Neural cell (in vitro differentiated cells): ENCODE data around the gene STAG2. TPM values are rescaled to one million over a fixed set of nuclear protein-coding genes. Genes with fewer than 3 reads are reported as not detected.

Experiments used
- H2AFZ ChIP-seq: fragments of 200-600, 300-800 bp; sonication (generic), shearing (Covaris generic); 2 replicates; pipeline ENCODE4 v1.6.0; 2014; ENCODE audit warnings: low read depth, mild to moderate bottlenecking, antibody characterized with exemption, low read length, moderate library complexity
- H3F3A ChIP-seq: fragments of 200-600 bp; shearing (Covaris generic); 2 replicates; pipeline ENCODE4 v1.6.1; 2016; ENCODE audit warnings: mild to moderate bottlenecking, moderate library complexity, mixed read lengths, antibody characterized with exemption, low read length; ENCODE audit not compliant: insufficient read depth, poor library complexity, severe bottlenecking
- H3K27ac ChIP-seq: fragments of 200-600, 300-800 bp; sonication (generic), shearing (Covaris generic); 2 replicates; pipeline ENCODE4 v1.5.1; 2014; ENCODE audit warnings: mild to moderate bottlenecking, low read length, moderate library complexity
- H3K27me3 ChIP-seq: fragments of 300-800, 200-600 bp; sonication (generic), shearing (Covaris generic); 2 replicates; pipeline ENCODE4 v1.6.0; 2014; ENCODE audit warnings: mild to moderate bottlenecking, low read depth, low read length, moderate library complexity; ENCODE audit not compliant: insufficient read depth
- H3K36me3 ChIP-seq: fragments of 300-800, 200-600 bp; sonication (generic), shearing (Covaris generic); 2 replicates; pipeline ENCODE4 v1.5.1; 2014; ENCODE audit warnings: mild to moderate bottlenecking, antibody characterized with exemption, low read length, moderate library complexity; ENCODE audit not compliant: insufficient read depth
- H3K4me2 ChIP-seq: fragments of 300-800, 200-600 bp; sonication (generic), shearing (Covaris generic); 2 replicates; pipeline ENCODE4 v1.6.0; 2014; ENCODE audit warnings: mild to moderate bottlenecking, low read length
- H3K4me3 ChIP-seq: fragments of 300-800, 200-600 bp; sonication (generic), shearing (Covaris generic); 2 replicates; pipeline ENCODE4 v1.5.1; 2014; ENCODE audit warnings: mild to moderate bottlenecking, low read length, moderate library complexity
- H3K79me2 ChIP-seq: fragments of 200-600 bp; shearing (Covaris generic); replicated peaks from 2 replicates; pipeline ENCODE4 v1.6.0; 2014; ENCODE audit warnings: mild to moderate bottlenecking, low read length, moderate library complexity; ENCODE audit not compliant: insufficient read depth
- H3K9ac ChIP-seq: fragments of 300-800, 200-600 bp; sonication (generic), shearing (Covaris generic); 2 replicates; pipeline ENCODE4 v1.6.1; 2016; ENCODE audit warnings: mild to moderate bottlenecking, low read length, mixed read lengths
- H3K9me2 ChIP-seq: fragments of 200-600 bp; shearing (Covaris generic); 2 replicates; pipeline ENCODE4 v1.6.1; 2016; ENCODE audit warnings: mild to moderate bottlenecking, low read length, mixed read lengths; ENCODE audit not compliant: insufficient read depth
- H3K9me3 ChIP-seq: fragments of 200-600, 300-800 bp; sonication (generic), shearing (Covaris generic); 2 replicates; pipeline ENCODE4 v1.6.1; 2016; ENCODE audit warnings: mild to moderate bottlenecking, mixed run types, low read length, moderate library complexity, mixed read lengths
- H4K20me1 ChIP-seq: fragments of 200-600 bp; shearing (Covaris generic); 2 replicates; pipeline ENCODE4 v1.6.1; 2016; ENCODE audit warnings: mild to moderate bottlenecking, mixed run types; ENCODE audit not compliant: insufficient read depth
- CTCF ChIP-seq: fragments of 450-650 bp; IDR thresholded peaks from 2 replicates; pipeline ENCODE4 v1.5.1; 2014; ENCODE audit warnings: antibody characterized with exemption, mild to moderate bottlenecking, moderate library complexity; ENCODE audit not compliant: poor library complexity, severe bottlenecking
- EP300 ChIP-seq: fragments of 450-650 bp; conservative IDR thresholded peaks from 2 replicates; pipeline ENCODE4 v1.6.1; 2014; ENCODE audit warnings: antibody characterized with exemption, mild to moderate bottlenecking, moderate library complexity; ENCODE audit not compliant: poor library complexity, severe bottlenecking
- EZH2 ChIP-seq: fragments of 200-600, 300-800 bp; shearing (Covaris generic), sonication (generic); IDR thresholded peaks from 2 replicates; pipeline ENCODE4 v1.6.1; 2014; ENCODE audit warnings: antibody characterized with exemption, low read length, borderline replicate concordance, mild to moderate bottlenecking; ENCODE audit not compliant: insufficient read depth, poor library complexity, severe bottlenecking
- MXI1 ChIP-seq: fragments of 450-650 bp; conservative IDR thresholded peaks from 2 replicates; pipeline ENCODE4 v1.6.1; 2014; ENCODE audit warnings: antibody characterized with exemption, mild to moderate bottlenecking; ENCODE audit not compliant: poor library complexity, severe bottlenecking
- POLR2AphosphoS5 ChIP-seq: IDR thresholded peaks from 2 replicates; pipeline ENCODE4 v1.6.1; 2012
- RAD21 ChIP-seq: fragments of 450-650 bp; conservative IDR thresholded peaks from 2 replicates; pipeline ENCODE4 v1.6.1; 2014; ENCODE audit warnings: antibody characterized with exemption, mild to moderate bottlenecking, moderate library complexity
- REST ChIP-seq: IDR thresholded peaks from 2 replicates; pipeline ENCODE4 v1.6.1; 2012; ENCODE audit warnings: borderline replicate concordance
- SMC3 ChIP-seq: fragments of 450-650 bp; conservative IDR thresholded peaks from 2 replicates; pipeline ENCODE4 v1.6.1; 2014; ENCODE audit warnings: antibody characterized with exemption, mild to moderate bottlenecking, moderate library complexity; ENCODE audit not compliant: poor library complexity
- TAF1 ChIP-seq: IDR thresholded peaks from 2 replicates; pipeline ENCODE4 v1.6.1; 2012; ENCODE audit warnings: low read depth
- polyA plus RNA-seq: library from polyadenylated mRNA; depleted of rRNA; stranded (reverse); fragments of >200 nt; gene quantifications from 2 replicates; pipeline ENCODE4 v1.2.3, GENCODE V29; 2014

Gene STAG2
- polyA plus RNA-seq, 1 donor from 2014 or later: 26.5 TPM

- H3K4me2 ChIP-seq: no peak overlapping the region
- H3K27ac ChIP-seq: no peak overlapping the region
- H3K4me3 ChIP-seq: no peak overlapping the region
- peaks cover 36% of the 10 kb centered on the region for H3K79me2 ChIP-seq
- H3K27me3 ChIP-seq: no peaks in the 10 kb centered on the region
- H3F3A ChIP-seq: no peaks in the 10 kb centered on the region
- H3K9me3 ChIP-seq: no peaks in the 10 kb centered on the region
- TF ChIP-seq SMC3 (no peak), EZH2 (no peak), CTCF (no peak), TAF1 (no peak), REST (no peak), MXI1 (no peak), RAD21 (no peak), POLR2AphosphoS5 (no peak), EP300 (no peak)
- H4K20me1 ChIP-seq: no peaks in the 10 kb centered on the region
- no peaks in the 10 kb centered on the region for H3K36me3 ChIP-seq
- no peaks in the 10 kb centered on the region for H3K9me2 ChIP-seq
- H3K9ac ChIP-seq: no peak overlapping the region
- H2AFZ ChIP-seq: no peak overlapping the region
Measured at GRCh38 chrX:123993904-123994635, 32.6 kb downstream of the STAG2 start.

DNA sequence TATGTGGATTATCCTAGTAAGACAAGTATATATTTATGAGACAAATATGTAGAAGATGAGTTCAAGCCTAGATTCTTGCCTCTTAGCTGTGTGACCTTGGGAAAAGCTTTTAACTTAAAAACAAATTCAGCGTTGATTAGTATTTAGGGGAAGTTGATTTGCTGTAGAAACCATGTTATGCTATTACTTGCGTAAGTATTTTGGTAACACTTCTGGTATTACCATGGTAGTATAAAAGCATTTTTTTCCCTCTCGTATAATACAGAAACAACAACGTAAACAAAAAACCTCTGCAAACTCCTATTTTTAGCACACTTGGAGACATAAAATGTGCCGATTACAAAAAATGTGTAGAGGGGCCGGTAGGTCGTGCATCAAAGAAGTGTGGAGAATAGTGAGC is 33.2 kb downstream of the STAG2 start:
- H3K9me2 ChIP-seq: no peaks in the 10 kb centered on the region
- no peak overlapping the region for H3K9ac ChIP-seq
- H3K9me3 ChIP-seq: no peaks in the 10 kb centered on the region
- H3K27ac ChIP-seq: no peak overlapping the region
- H3K4me2 ChIP-seq: no peak overlapping the region
- no peaks in the 10 kb centered on the region for H3K36me3 ChIP-seq
- H3F3A ChIP-seq: no peaks in the 10 kb centered on the region
- H3K4me3 ChIP-seq: no peak overlapping the region
- no peaks in the 10 kb centered on the region for H3K27me3 ChIP-seq
- TF ChIP-seq CTCF (no peak), RAD21 (no peak), SMC3 (no peak), REST (no peak), TAF1 (no peak), MXI1 (no peak), EZH2 (no peak), POLR2AphosphoS5 (no peak), EP300 (no peak)
- H2AFZ ChIP-seq: no peak overlapping the region
- H3K79me2 ChIP-seq: peaks cover 43% of the 10 kb centered on the region
- H4K20me1 ChIP-seq: no peaks in the 10 kb centered on the region
